ENCODE measurements around the gene TRAPPC1.

Gene TRAPPC1

DNA sequence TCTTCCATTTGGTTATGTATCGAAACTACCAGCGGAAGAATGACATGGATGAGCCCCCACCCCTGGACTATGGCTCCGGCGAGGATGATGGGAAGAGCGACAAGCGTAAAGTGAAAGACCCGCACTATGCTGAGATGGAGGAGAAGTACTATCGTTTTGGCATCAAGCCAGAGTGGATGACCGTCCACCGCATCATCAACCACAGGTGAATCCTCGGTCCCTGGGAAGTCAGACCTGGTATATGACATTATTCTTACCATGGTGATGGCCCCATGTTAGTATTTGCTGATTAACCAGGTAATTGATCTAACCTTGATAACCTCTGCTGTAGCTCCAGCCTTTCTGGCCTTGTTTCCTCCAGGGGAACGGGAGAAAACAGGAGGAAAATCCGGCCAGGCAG, 34.7 kb downstream of the TRAPPC1 start:
- no peak for DNase-seq

DNA sequence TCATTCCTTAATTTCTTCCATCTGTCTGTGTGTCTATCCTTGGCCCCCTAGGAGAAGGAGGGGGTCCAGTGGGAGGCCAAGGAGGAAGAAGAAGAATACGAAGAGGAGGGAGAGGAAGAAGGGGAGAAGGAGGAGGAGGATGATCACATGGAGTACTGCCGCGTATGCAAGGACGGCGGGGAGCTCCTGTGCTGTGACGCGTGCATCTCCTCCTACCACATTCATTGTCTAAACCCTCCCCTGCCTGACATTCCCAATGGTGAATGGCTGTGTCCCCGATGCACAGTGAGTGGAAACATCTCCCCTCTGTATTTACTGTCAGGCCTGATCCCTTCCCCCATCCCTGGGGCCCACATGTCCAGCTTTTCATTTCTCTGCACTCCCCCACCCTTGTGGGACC, 36.9 kb downstream of the TRAPPC1 start:
- DNase-seq = no peak

DNA sequence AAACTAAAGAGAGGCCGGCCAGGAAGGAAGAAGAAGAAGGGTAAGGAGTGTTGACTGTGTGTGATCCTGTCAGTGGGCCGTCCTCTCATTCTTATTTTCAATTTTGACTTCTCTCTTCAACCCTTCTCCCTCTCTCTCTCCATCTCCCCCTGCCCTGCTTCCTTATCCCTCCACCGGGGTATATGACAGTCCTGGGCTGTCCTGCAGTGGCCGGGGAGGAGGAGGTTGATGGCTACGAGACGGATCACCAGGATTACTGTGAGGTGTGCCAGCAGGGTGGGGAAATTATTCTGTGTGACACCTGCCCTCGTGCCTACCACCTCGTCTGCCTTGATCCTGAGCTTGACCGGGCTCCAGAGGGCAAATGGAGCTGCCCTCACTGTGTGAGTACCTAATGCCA, 37.5 kb downstream of the TRAPPC1 start:
- no peak for DNase-seq

DNA sequence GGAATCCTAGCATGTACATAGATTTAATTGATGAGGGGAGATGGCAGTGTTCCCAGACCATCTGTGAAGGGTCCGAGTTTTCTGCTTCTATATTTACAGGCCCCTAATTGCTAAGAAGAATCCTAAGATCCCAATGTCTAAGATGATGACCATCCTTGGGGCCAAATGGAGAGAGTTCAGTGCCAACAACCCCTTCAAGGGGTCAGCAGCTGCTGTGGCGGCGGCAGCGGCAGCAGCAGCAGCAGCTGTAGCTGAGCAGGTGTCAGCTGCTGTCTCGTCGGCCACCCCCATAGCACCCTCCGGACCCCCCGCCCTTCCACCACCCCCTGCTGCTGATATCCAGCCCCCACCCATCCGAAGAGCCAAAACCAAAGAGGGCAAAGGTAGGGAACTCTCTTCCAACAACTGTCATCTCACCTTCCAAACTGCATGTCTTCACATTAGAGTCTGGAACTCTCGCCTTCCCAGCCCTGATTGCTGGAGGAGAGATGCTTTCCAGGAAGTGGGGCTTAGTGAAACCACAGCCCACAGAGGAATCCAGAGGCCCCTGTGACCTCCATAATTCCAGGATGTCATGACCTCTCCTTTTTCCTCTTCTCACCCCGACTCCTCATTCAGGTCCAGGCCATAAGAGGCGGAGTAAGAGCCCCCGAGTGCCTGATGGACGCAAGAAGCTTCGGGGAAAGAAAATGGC, 38.4 kb downstream of the TRAPPC1 start:
- DNase-seq = no peak

DNA sequence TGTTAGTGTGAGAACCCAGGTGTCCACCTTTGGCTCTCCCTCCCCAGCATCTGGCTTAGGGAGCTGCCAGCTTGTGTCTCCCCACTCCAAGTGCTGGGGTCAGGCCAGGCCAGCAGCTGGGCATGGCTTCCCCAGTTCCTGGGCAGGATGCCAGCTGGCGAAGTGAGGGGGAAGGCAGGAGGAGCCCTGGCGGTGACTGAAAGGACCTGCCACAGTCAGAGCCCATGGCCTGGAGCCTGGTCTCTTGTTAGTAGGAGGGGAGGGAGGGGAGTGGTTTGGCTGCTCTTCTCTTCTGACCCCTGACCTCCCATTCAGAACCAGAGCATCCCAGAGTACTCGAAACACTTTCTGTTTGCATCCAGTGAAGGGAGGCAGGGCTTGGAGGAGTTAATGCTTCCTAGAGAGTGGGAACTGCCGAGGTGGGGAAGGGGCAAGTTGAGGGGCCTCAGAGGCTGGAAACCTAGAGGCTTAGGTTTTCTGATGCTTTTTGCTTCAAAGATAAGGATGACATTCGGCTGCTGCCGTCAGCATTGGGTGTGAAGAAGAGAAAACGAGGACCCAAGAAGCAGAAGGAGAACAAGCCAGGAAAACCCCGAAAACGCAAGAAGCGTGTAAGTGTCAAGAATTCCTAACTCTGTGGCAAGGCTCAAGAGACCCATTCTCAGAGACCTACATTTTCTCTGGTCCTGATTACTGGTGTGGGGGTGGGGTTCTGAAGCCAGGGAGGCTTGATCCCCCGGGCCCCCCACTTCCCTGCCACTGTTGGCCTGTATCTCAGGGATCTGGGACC, 42.4 kb downstream of the TRAPPC1 start:
- no peak for DNase-seq

DNA sequence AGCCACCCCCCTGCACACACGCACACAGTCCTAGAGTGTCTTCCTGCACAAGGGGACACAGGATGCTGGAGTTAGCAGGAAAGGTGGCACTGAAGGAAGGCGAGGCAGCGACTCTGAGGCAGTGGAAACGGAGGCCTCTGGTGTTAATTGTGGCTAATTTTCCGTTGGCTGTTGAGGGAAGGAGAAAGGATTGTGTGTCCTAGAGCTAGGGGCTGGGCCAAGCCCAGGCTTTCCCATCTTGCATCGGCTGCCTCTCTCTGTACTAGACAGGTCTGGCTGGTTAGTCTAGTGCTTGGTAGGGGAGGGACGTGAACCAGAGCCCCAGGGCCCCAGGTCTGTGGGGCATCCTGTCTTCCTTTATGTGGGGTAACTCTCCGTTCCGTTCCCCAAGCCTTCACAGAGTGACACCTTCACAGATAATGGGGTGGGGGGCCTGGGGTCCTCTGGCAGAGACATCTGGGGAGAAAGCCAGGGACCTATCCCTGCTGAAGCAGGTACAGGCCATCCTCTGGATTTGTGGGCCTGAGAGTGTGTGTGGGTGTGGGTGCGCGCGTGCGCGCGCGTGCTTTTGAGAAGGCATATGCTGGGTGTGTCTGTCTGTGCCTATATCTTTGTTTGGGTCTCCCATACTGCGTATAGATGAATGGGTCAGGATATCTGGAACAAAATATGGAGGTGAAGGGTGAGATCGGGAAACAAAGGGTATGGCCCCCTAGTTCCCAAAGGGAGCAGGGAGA, 43.4 kb downstream of the TRAPPC1 start, which contains the start of gene CHD3:
Gene CHD3 (plus strand): TSS at position 606 of the 737 bp plus-strand sequence. CDS start 212 bp downstream, outside the sequence.
- DNase-seq = no peak

DNA sequence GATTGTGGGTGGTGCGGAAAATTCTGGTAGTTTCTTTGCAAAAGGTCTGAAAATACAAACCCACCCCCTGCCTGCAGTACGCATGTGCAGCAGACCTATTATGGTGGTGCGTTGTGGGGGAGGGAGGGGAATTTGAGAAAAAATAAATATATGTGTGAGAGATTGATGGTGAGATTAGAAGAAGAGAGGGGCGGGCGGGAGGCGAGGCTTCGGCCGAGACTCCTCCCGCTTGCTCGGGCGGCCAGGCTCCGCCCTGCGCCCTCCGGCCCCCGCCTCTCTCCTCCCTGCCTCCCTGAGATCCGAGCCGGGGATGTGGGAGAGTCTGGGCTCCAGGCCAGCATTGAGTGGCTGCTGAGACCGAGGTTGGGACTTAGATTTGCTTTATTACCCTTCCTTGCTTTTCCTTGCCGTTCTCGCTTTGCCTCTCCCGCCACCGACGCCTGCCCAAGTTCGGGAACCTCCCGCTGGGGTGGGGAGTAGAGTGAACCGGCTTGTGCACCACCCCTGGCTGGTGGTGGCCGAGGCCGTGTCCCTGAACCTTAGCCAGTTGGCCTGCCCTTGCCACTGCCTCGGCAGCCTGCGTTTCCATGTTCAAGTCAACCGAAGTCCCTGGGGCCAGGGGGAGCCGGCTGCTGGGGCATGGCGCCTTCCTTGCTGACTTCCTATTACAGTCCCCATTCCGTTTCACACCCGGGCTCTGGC, 44.1 kb downstream of the TRAPPC1 start:
- peak; percentile 60 for DNase-seq

DNA sequence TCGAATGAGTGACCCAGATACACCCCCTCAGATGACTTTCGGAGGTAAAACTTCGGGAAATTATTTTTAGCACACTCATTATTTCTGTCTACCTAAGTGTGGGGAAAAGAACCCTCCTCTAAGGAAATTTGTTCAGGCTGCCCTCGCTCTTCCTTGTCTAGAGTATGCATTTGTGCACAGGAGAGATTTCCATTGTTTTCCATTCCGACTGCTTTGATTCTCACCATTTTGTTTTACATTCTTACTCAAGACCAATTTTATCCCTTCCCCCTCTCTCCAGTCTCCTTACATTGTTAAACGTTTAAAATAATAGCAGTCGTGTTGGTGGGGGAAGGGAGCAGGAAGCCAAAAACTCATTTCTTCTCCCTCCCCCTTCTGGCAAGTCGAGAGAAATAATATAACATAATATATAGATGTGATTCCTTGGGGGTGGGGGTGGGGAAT, 44.7 kb downstream of the TRAPPC1 start:
- DNase-seq = no peak

DNA sequence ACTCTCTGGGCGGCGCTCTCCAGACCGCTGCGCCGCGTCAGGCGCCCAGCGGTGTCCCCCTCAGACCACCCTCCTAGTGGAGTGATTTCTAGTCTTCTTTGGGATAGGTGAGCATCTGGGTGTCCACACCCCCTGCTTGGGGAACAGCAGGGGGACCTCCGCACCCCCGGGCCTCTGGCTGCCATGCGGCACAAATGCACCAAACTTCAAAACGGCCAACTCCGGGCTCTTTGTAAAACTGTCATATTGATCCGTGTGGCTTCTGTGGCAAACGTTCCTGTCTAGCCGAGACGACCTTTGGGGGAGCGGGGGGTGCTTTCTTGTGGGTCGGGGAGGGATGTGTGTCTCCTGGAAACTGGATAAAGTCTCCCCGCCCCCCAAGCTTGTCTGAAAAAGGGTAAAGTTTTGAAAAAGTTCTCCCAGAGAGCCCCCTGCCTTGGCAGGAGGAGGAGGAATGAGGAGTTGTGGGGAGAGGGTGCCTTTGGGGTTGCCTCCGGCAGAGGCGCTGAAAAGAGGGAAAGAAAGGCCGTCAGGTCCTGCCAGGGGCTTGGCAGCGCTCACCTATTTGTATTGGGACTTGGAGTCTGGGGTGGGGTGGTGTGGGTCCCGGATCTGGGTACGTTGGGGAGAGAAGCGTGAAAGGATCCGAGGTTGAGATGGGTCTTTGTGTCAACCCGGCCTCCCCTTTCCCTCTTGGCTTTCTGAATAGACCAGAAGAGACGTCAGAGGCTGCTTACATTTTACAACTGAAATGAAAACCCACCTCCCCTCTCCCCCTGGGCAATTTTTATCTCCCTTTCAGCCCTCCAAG, 45.3 kb downstream of the TRAPPC1 start:
- DNase-seq = peak; percentile 17

DNA sequence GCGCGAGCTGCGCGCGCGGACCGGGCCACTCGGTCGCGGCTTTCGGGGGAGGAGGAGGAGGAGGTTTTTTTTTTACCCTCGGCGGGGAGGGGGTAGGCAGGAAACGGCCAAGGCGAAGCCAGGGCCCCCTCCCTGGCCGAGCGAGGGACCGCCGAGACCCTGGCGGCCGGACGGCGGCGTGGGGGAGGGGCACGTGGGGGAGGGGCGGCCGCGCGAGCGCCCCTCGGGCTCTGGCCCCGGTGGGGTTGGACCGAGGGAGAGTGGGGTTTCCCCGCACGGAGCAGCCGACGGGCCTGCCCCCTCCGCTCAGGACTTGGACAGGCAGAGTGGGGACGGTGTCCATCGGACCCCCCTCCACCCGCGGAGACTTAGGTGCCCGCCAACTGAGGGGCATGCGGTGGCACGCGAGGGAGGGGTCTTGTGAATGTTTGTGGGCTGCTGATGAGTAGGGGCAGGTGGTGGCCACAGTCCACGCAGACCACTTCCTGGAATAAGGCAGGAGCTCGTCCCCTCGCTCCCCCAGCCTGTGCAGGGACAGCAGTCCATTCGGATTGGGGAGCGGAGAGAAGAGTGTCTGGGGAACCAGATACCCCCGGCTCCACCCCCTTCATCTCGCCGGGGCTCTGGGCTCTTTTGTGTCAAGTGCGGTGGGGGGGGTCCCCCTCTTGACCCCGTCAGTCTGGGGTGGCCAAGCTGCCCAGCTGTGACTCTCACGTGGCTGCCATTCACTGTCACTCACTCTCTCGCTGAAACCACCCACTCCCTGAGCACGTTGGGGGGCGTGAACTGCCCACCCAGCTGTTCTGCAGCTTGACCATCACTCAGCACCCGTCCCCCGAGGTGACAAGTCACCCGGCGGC, 46.1 kb downstream of the TRAPPC1 start:
- peak; percentile 67 for DNase-seq

DNA sequence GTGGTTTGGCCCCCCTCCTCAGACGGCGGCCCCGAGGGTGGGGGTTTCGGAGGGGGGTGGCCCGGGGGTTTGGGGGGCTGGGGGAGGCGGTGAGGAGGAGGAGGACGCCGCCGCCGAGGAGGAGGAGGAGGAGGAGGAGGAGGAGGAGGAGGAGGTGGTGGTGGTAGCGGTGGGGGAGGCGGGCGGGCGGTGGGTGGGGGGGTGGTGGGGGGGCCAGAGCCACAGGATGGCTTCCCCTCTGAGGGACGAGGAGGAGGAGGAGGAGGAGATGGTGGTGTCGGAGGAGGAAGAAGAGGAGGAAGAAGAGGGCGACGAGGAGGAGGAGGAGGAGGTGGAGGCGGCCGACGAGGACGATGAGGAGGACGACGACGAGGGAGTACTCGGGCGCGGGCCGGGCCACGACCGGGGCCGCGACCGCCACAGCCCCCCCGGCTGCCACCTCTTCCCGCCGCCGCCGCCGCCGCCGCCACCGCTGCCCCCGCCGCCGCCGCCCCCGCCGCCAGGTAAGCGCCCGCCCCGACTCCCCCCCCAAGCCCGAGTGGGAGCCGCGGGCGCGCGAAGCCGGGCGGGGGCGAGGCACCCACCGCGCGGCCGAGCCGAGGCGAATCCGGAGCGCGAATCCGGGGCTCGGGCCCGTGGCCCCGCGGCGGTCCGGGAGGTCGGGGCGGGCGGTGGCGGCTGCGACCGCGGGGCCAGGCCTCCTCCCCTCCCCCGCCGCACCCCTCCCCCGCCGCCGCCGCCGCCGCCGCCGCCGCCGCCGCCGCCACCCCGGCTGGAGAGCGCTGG, 47.0 kb downstream of the TRAPPC1 start:
- DNase-seq = no peak

DNA sequence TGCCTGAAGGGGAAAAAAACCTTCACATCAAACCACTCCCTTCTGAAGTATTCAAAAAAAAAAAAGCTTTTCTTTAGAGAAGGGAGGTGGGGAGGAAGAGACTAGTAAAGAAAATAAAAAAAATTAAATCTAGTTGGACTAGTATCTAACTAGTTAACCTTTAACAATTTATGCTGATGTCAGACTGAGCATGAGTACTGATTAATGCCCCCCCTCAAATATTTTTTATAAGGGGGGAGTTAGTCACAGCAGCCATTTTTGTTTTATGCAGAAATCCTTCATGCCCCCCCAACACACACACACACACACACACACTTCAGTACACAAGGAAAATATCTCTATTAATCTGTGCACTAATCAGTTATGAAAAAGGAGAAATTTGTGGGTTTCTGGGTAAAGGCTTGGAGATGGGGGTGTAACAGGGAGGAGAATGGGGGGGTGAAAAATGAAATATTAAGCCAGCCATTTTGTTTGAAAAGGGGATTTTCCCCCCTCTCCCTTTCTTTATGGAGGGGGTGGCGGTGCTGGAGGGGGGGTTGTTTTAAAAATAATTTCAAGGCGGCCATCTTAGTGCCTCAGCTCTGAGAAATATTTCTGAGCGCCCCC, 47.9 kb downstream of the TRAPPC1 start:
- DNase-seq = no peak

DNA sequence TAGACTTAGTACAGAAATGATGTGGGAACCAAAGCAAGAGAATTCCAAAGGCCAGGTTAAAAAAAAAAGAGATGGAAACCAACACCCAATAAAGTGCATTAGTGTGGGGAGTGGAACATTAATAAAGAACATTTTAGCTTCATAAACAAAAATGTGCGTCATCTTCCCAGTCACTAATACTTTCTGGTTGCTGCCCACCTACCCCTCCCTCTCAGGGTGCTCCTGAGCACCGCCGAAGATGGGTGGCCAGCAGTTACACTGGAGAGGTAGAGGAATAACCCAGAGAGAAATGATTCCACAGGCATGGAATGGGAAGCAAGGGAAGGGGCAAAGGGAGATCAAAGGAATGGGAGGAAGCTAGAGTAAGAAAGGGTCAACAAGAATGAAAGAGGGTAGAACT, 49.1 kb downstream of the TRAPPC1 start:
- no peak for DNase-seq

DNA sequence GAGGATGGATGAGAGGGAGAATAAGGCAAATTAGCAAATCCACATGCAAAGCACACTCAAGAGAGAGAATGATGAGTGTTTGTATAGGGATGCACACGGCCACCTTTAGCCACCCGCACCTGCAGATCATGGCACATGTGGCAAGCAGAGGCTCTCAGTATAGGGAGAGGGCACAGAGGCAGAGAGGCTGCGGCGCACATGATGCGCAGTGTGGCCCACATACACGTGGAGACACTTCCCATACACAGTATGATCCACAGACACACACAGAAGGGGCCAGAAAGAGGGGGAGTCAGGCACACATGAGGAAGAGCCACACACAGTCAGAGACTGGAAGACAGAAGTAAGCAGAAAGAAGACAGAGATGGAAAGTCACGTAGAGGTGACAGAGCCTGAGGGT, 49.7 kb downstream of the TRAPPC1 start:
- no peak for DNase-seq

DNA sequence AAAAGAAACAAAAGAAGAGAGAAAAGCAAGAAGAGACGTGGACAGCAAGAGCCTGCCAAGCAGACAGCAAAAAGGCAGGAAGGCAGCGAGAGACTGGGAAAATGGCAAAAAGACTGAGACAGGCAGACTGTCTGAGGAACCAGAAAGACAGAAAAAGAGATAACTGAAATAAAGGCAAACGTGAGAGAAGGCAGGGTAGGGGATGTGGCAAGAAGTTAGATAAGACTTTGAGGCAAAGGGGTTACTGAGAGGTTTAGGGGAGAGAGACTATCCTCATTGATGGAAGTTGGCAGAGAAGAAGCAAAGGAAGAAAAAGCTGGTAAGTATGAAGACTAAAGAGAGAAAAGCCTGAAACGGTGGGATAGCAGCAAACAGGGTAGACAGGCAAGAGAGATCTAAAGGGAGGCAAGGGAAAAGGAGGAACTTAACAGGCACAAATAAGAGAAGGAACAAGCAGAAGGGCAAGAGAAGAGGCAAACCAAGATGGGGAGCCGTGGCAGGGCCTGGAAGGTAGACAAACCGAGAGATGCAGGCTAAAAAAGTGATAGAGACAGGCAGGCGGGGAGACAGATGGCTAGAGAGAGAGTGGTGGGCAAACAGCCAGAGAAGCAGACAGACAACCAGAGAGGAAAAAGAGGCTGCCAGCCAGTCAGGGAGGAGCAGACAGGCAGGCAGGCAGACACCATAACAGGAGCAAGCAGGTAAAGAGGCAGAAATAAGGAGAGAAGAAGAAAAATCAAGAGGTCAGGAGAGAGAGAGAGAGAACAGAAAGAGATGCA, 50.3 kb downstream of the TRAPPC1 start:
- DNase-seq = no peak

Measured in NK-92 treated with Interleukin-12 subunit alpha and Interleukin-12 subunit beta, amount 100 ng/mL, for 24 hours (cell line).